H1 (cell line): ENCODE results near the gene COTL1.

Experiments
- ATF2 ChIP-seq: IDR thresholded peaks from 2 replicates; pipeline ENCODE4 v1.6.1; 2012; ENCODE audit warnings: low read length, inconsistent platforms
- CTCF ChIP-seq, 3 experiments: IDR thresholded peaks; 1 replicate in 2 of 3; 2 replicates in 1 of 3; pipeline versions ENCODE4 v1.5.1 to v1.6.1; 2011; ENCODE audit warnings: low read length in 3 of 3, mild to moderate bottlenecking in 3 of 3, inconsistent platforms in 2 of 3, low read depth in 1 of 3, moderate library complexity in 1 of 3; ENCODE audit not compliant: insufficient read depth in 1 of 3; ENCODE audit errors: control extremely low read depth in 1 of 3

GRCh38 chr16:84560269-84560668 is 57.6 kb downstream of the COTL1 start:
- TF ChIP-seq ATF2 (no peak), CTCF (IDR thresholded peaks at IDR 0.05; ENCODE audit: control extremely low read depth in 1 of 3, insufficient read depth in 1 of 3, low read depth in 1 of 3, low read length in 3 of 3) (no peak)
